HEK293 (cell line): Measurements from ENCODE around the gene DCST1.

Experiments used
- CTCF ChIA-PET: fragments of 350-600 bp; formaldehyde crosslinking; extraction: SDS; loops from one replicate; lab custom pipeline; 2021; ENCODE audit warnings: antibody characterized with exemption; lab: Yijun Ruan, JAX
- POLR2A ChIA-PET: fragments of 300-600 bp; formaldehyde crosslinking; extraction: SDS; loops from one replicate; lab custom pipeline; 2020; ENCODE audit warnings: antibody characterized with exemption, inconsistent platforms; lab: Yijun Ruan, JAX
- H3K27ac ChIP-seq: fragments of 200-500 bp; sonication (Bioruptor generic); 2 replicates; pipeline ENCODE4 v1.5.1; 2014; ENCODE audit warnings: low read depth, low read length, control low read depth, inconsistent platforms; ENCODE audit errors: extremely low read depth
- H3K36me3 ChIP-seq, 2 experiments: fragments of 200-500 bp in 1 of 2; sonication (Bioruptor generic) in 1 of 2; 1 replicate in 1 of 2; 2 replicates in 1 of 2; pipeline ENCODE4 v1.5.1; 2014 to 2017; ENCODE audit warnings: inconsistent platforms in 2 of 2, low read length in 2 of 2; ENCODE audit not compliant: control insufficient read depth in 2 of 2, insufficient read depth in 1 of 2
- H3K4me1 ChIP-seq: fragments of 200-500 bp; sonication (Bioruptor generic); 2 replicates; pipeline ENCODE4 v1.5.1; 2014; ENCODE audit warnings: mild to moderate bottlenecking, low read length, inconsistent platforms; ENCODE audit not compliant: control insufficient read depth, insufficient read depth
- H3K4me3 ChIP-seq: 2 replicates; pipeline ENCODE4 v1.5.1; 2011; ENCODE audit warnings: low read depth, mild to moderate bottlenecking, control low read depth, low read length, moderate library complexity
- H3K9me3 ChIP-seq: fragments of 200-500 bp; sonication (Bioruptor generic); 2 replicates; pipeline ENCODE4 v1.5.1; 2014; ENCODE audit warnings: low read depth, low read length, inconsistent platforms; ENCODE audit not compliant: control insufficient read depth, insufficient read depth
- EGR2 ChIP-seq: fragments of 450-650 bp; formaldehyde crosslinking; IDR thresholded peaks from 2 replicates; pipeline ENCODE4 v1.5.1; 2016; ENCODE audit warnings: low read depth, missing biosample characterization, missing genetic modification characterization
- GLIS2 ChIP-seq: fragments of 450-650 bp; formaldehyde crosslinking; IDR thresholded peaks from 2 replicates; pipeline ENCODE4 v1.5.1; 2016; ENCODE audit warnings: missing biosample characterization, missing genetic modification characterization
- KLF17 ChIP-seq: fragments of 450-650 bp; formaldehyde crosslinking; IDR thresholded peaks from 2 replicates; pipeline ENCODE4 v1.5.1; 2016; ENCODE audit warnings: missing biosample characterization, missing genetic modification characterization
- PRDM1 ChIP-seq: fragments of 450-650 bp; formaldehyde crosslinking; IDR thresholded peaks from 2 replicates; pipeline ENCODE4; 2016; ENCODE audit warnings: missing biosample characterization, missing genetic modification characterization
- PRDM10 ChIP-seq: fragments of 450-650 bp; formaldehyde crosslinking; IDR thresholded peaks from 2 replicates; pipeline ENCODE4 v1.5.1; 2016; ENCODE audit warnings: missing biosample characterization, missing genetic modification characterization
- SP3 ChIP-seq: fragments of 450-650 bp; formaldehyde crosslinking; IDR thresholded peaks from 2 replicates; pipeline ENCODE4 v1.5.1; 2016; ENCODE audit warnings: missing biosample characterization, missing genetic modification characterization
- WT1 ChIP-seq: fragments of 450-650 bp; formaldehyde crosslinking; IDR thresholded peaks from 2 replicates; pipeline ENCODE4 v1.5.1; 2016; ENCODE audit warnings: missing biosample characterization, missing genetic modification characterization
- YY1 ChIP-seq: fragments of 450-650 bp; formaldehyde crosslinking; IDR thresholded peaks from 2 replicates; pipeline ENCODE4 v1.5.1; 2018; ENCODE audit warnings: missing biosample characterization, missing genetic modification characterization
- ZBTB17 ChIP-seq: fragments of 450-650 bp; formaldehyde crosslinking; IDR thresholded peaks from 2 replicates; pipeline ENCODE4 v1.5.1; 2016; ENCODE audit warnings: missing biosample characterization, missing genetic modification characterization
- ZBTB48 ChIP-seq: fragments of 450-650 bp; formaldehyde crosslinking; IDR thresholded peaks from 2 replicates; pipeline ENCODE4 v1.5.1; 2016; ENCODE audit warnings: missing biosample characterization, missing genetic modification characterization
- ZBTB8A ChIP-seq: fragments of 450-650 bp; formaldehyde crosslinking; IDR thresholded peaks from 2 replicates; pipeline ENCODE4 v1.5.1; 2016; ENCODE audit warnings: missing biosample characterization, missing genetic modification characterization
- ZNF121 ChIP-seq: fragments of 450-650 bp; formaldehyde crosslinking; IDR thresholded peaks from 2 replicates; pipeline ENCODE4 v1.5.1; 2016; ENCODE audit warnings: missing biosample characterization, missing genetic modification characterization
- ZNF19 ChIP-seq: fragments of 450-650 bp; formaldehyde crosslinking; IDR thresholded peaks from 2 replicates; pipeline ENCODE4; 2016; ENCODE audit warnings: missing biosample characterization, missing genetic modification characterization, low read depth
- ZNF341 ChIP-seq: fragments of 450-650 bp; formaldehyde crosslinking; IDR thresholded peaks from 2 replicates; pipeline ENCODE4; 2016; ENCODE audit warnings: low read depth, missing biosample characterization, missing genetic modification characterization
- ZNF585B ChIP-seq: fragments of 450-650 bp; formaldehyde crosslinking; IDR thresholded peaks from 2 replicates; pipeline ENCODE4 v1.5.1; 2016; ENCODE audit warnings: missing biosample characterization, missing genetic modification characterization
- ZNF600 ChIP-seq: fragments of 450-650 bp; formaldehyde crosslinking; IDR thresholded peaks from 2 replicates; pipeline ENCODE4 v1.5.1; 2016; ENCODE audit warnings: missing biosample characterization, missing genetic modification characterization
- ZNF707 ChIP-seq: fragments of 450-650 bp; formaldehyde crosslinking; IDR thresholded peaks from 2 replicates; pipeline ENCODE4 v1.5.1; 2016; ENCODE audit warnings: missing biosample characterization, missing genetic modification characterization
- ZNF76 ChIP-seq: fragments of 450-650 bp; formaldehyde crosslinking; IDR thresholded peaks from 2 replicates; pipeline ENCODE4; 2016; ENCODE audit warnings: low read depth, missing biosample characterization, missing genetic modification characterization, borderline replicate concordance
- ZNF768 ChIP-seq: fragments of 450-650 bp; formaldehyde crosslinking; IDR thresholded peaks from 2 replicates; pipeline ENCODE4 v1.5.1; 2018; ENCODE audit warnings: missing biosample characterization, mild to moderate bottlenecking, missing genetic modification characterization
- ZSCAN16 ChIP-seq: fragments of 450-650 bp; formaldehyde crosslinking; IDR thresholded peaks from 2 replicates; pipeline ENCODE4 v1.5.1; 2016; ENCODE audit warnings: missing biosample characterization, missing genetic modification characterization
- TF ChIP-seq, protein P1 (sequence below): fragments of 450-650 bp; formaldehyde crosslinking; IDR thresholded peaks from 2 replicates; pipeline ENCODE4 v1.5.1; 2017; ENCODE audit warnings: missing biosample characterization, missing genetic modification characterization
- TF ChIP-seq, protein P2 (sequence below): fragments of 450-650 bp; formaldehyde crosslinking; IDR thresholded peaks from 2 replicates; pipeline ENCODE4 v1.5.1; 2016; ENCODE audit warnings: missing biosample characterization, missing genetic modification characterization
- TF ChIP-seq, protein P3 (sequence below): fragments of 450-650 bp; formaldehyde crosslinking; IDR thresholded peaks from 2 replicates; pipeline ENCODE4 v1.5.1; 2016; ENCODE audit warnings: missing biosample characterization, missing genetic modification characterization

Gene DCST1

DNA sequence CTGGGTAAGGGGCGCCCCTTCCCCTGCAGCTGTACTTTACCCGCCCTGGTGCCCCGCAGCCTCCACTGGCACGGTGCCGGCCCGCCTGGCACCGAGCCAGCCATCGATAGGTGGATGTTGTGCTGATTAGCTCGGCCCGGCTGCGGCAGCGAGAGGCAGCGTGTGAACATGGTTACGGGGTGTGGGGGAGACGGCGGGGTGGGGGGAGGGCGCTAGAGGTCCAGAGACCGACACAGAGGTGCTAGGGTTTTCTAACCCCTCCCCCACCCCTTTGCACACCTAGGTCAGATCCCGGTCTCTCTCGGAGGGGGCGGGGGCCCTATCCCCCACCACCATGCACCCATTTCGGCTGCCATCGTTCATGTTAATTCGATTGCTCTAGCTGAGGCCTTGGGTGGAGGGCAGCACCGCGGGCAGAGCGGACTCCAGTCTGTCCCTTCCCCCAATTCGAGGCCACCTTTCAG lies 36.6 kb downstream of the DCST1 start (continued):
- TF ChIP-seq, protein P1, sequence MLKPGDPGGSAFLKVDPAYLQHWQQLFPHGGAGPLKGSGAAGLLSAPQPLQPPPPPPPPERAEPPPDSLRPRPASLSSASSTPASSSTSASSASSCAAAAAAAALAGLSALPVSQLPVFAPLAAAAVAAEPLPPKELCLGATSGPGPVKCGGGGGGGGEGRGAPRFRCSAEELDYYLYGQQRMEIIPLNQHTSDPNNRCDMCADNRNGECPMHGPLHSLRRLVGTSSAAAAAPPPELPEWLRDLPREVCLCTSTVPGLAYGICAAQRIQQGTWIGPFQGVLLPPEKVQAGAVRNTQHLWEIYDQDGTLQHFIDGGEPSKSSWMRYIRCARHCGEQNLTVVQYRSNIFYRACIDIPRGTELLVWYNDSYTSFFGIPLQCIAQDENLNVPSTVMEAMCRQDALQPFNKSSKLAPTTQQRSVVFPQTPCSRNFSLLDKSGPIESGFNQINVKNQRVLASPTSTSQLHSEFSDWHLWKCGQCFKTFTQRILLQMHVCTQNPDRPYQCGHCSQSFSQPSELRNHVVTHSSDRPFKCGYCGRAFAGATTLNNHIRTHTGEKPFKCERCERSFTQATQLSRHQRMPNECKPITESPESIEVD (tag by site-specific recombination): no peak
- TF ChIP-seq ZNF707 (no peak), YY1 (tag by site-specific recombination) (no peak), ZSCAN16 (no peak), ZNF768 (tag by site-specific recombination) (no peak), PRDM1 (tag by site-specific recombination) (no peak)

- ChIA-PET POLR2A (interaction anchor here (0.6 kb wide), 1 partner anchor 10 kb away, joined by 3 read pairs; no protein-coding TSS in a partner anchor), CTCF (interaction anchor here (0.7 to 8.0 kb wide), 4 partner anchors 10 to 102 kb away, joined by 3 to 66 read pairs (median 8); partner anchors contain the start of gene KRTCAP2)
- Histone ChIP-seq H3K9me3 (no peaks in the 10 kb centered on the region), H3K4me1 (peaks cover 5% of the 10 kb centered on the region; the same call in 1 of the 2 replicates), H3K27ac (no peak overlapping the region; the same call in 1 of the 2 replicates), H3K4me3 (peak overlapping the region; percentile 0; the same call in 1 of the 2 replicates), H3K36me3 (peaks cover 0 to 5% of the 10 kb centered on the region in 2 experiments; a peak in 1 of 3 replicates)
- TF ChIP-seq ZNF121 (tag by site-specific recombination) (peak; percentile 81), WT1 (tag by site-specific recombination) (peak; percentile 65), ZNF585B (no peak), ZNF600 (0 out of 2 replicates have a peak, but pooled peaks have one; percentile 7), SP3 (peak; percentile 79), ZBTB17 (tag by site-specific recombination) (peak; percentile 51; the same call in 1 of the 2 replicates), ZBTB48 (tag by site-specific recombination) (0 out of 2 replicates have a peak, but pooled peaks have one; percentile 21), ZNF341 (peak; percentile 57), EGR2 (peak; percentile 83), PRDM10 (tag by site-specific recombination) (peak; percentile 90), KLF17 (tag by site-specific recombination) (0 out of 2 replicates have a peak, but pooled peaks have one; percentile 14), ZBTB8A (tag by site-specific recombination) (peak; percentile 96), GLIS2 (tag by site-specific recombination) (peak; percentile 74), ZNF19 (no peak), ZNF76 (tag by site-specific recombination) (peak; percentile 32; the same call in 1 of the 2 replicates)
- TF ChIP-seq, protein P2, sequence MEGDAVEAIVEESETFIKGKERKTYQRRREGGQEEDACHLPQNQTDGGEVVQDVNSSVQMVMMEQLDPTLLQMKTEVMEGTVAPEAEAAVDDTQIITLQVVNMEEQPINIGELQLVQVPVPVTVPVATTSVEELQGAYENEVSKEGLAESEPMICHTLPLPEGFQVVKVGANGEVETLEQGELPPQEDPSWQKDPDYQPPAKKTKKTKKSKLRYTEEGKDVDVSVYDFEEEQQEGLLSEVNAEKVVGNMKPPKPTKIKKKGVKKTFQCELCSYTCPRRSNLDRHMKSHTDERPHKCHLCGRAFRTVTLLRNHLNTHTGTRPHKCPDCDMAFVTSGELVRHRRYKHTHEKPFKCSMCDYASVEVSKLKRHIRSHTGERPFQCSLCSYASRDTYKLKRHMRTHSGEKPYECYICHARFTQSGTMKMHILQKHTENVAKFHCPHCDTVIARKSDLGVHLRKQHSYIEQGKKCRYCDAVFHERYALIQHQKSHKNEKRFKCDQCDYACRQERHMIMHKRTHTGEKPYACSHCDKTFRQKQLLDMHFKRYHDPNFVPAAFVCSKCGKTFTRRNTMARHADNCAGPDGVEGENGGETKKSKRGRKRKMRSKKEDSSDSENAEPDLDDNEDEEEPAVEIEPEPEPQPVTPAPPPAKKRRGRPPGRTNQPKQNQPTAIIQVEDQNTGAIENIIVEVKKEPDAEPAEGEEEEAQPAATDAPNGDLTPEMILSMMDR (tag by site-specific recombination): peak; percentile 81
- TF ChIP-seq, protein P3, sequence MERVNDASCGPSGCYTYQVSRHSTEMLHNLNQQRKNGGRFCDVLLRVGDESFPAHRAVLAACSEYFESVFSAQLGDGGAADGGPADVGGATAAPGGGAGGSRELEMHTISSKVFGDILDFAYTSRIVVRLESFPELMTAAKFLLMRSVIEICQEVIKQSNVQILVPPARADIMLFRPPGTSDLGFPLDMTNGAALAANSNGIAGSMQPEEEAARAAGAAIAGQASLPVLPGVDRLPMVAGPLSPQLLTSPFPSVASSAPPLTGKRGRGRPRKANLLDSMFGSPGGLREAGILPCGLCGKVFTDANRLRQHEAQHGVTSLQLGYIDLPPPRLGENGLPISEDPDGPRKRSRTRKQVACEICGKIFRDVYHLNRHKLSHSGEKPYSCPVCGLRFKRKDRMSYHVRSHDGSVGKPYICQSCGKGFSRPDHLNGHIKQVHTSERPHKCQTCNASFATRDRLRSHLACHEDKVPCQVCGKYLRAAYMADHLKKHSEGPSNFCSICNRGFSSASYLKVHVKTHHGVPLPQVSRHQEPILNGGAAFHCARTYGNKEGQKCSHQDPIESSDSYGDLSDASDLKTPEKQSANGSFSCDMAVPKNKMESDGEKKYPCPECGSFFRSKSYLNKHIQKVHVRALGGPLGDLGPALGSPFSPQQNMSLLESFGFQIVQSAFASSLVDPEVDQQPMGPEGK (tag by site-specific recombination): peak; percentile 67; the same call in 1 of the 2 replicates
These were observed 37.3 kb downstream of the DCST1 start for GRCh38 chr1:155070721-155071569.
